Ectodermal cell (in vitro differentiated cells): ENCODE data around the gene PTN.
"Not testable (repeated sequence)": the region's sequence is repeated elsewhere in the genome, so short reads cannot be mapped to it uniquely, and the experiment has no call there.

ENCODE experiments used
- H3K27ac ChIP-seq: 2 replicates; pipeline ENCODE4 v1.7.0; 2013; ENCODE audit warnings: mild to moderate bottlenecking, low read depth, low read length; ENCODE audit not compliant: insufficient read depth, poor library complexity, severe bottlenecking
- H3K27me3 ChIP-seq: 2 replicates; pipeline ENCODE4 v1.7.0; 2013; ENCODE audit warnings: mild to moderate bottlenecking, low read length; ENCODE audit not compliant: insufficient read depth, control insufficient read depth, poor library complexity, severe bottlenecking
- H3K36me3 ChIP-seq: one replicate; pipeline ENCODE4 v1.7.0; 2013; ENCODE audit warnings: low read length; ENCODE audit not compliant: control insufficient read depth, insufficient read depth
- H3K4me1 ChIP-seq: one replicate; pipeline ENCODE4 v1.7.0; 2013; ENCODE audit warnings: low read length; ENCODE audit not compliant: control insufficient read depth, insufficient read depth
- H3K4me3 ChIP-seq: 2 replicates; pipeline ENCODE4 v1.7.0; 2013; ENCODE audit warnings: low read depth, low read length, control low read depth; ENCODE audit not compliant: insufficient read depth
- H3K9me3 ChIP-seq: 2 replicates; pipeline ENCODE4 v1.7.0; 2013; ENCODE audit warnings: mild to moderate bottlenecking, low read length, moderate library complexity; ENCODE audit not compliant: control insufficient read depth
- WGBS, 2 experiments: methylation state at CpG; one replicate each; pipeline ENCODE4 v1.1.7; 2013; ENCODE audit warnings: missing lambda C conversion rate in 2 of 2; 5-methylcytosine and 5-hydroxymethylcytosine counted together

The PTN gene

GRCh38 chr7:137272249-137272648 is 71.3 kb downstream of the PTN start:
- H3K36me3 ChIP-seq, result no peaks in the 10 kb centered on the region
- H3K9me3 ChIP-seq, result no peaks in the 10 kb centered on the region
- no peaks in the 10 kb centered on the region for H3K4me1 ChIP-seq
- WGBS, 2 experiments, result 95% methylated on average over 5 of the region's 5 CpGs
- H3K27me3 ChIP-seq, result no peaks in the 10 kb centered on the region
- no peak overlapping the region for H3K4me3 ChIP-seq
- no peak overlapping the region for H3K27ac ChIP-seq

DNA sequence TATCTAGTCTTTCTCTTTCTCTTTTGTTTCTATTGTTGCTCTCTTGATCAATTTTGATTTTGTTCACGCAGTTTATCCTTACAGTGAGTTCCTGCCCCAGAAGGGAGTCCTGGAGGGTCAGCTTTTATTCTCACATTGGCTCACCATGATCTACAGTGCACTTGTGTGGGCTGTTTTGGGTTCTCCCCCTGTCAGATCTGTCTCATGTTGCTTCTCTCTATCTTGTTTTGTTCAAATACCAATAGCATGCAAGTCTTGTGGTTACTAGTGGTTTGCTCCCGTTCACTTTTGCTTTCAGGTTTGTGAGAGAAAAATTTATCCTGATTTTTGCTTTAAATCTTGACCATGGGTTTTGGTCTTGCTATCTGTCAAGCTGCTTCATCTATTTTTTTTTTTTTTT is 74.3 kb downstream of the PTN start:
- no peaks in the 10 kb centered on the region for H3K4me1 ChIP-seq
- WGBS, 2 experiments, result 90 to 93% methylated on average over 2 of the region's 2 CpGs
- H3K36me3 ChIP-seq, result no peaks in the 10 kb centered on the region
- H3K4me3 ChIP-seq, result no peak overlapping the region
- no peak overlapping the region for H3K27ac ChIP-seq
- H3K9me3 ChIP-seq, result no peaks in the 10 kb centered on the region
- no peaks in the 10 kb centered on the region for H3K27me3 ChIP-seq

DNA sequence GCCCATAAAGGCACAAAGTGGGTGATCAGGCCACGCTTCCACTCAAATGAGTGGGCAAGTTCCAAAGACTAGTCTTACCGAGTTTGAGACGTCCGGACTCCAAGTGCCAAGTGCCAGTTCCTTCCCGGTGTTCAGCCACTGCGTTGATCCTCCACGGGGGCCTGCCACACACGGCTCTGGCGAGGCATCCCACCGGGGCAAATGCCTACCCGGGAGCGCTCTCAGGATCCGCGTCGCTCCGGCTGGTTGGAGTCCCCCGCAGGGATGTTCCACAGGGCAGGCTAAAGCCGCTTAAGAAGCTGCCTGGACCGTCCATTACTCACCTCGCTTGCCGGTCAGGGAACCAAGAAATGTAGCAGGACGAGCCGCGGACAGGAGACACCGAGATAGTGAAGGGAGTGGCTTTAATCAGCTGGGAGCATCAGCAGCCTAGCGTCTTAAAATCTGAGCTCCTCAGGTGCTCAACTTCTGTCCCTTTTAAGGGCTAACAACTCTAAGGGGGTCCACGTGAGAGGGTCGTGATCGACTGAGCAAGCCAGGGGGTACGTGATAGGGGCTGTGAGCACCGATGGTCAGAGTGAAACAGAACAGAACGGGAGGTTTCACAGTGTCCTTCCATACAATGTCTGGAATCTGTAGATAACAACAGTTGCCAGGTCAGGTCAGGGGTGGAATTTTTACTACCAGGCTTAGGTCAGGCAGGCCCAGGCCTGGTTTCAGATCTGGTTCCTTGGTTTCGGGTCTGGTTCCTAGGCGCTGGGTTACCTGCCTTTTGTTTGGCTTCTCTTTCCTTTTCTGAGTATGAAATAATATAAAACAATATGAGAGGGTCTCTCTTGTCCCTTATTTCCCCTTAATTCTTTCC is 75.3 kb downstream of the PTN start:
- H3K9me3 ChIP-seq, H3K27ac ChIP-seq, H3K27me3 ChIP-seq, H3K4me1 ChIP-seq, H3K36me3 ChIP-seq, H3K4me3 ChIP-seq: not testable (repeated sequence)
- 96% methylated on average over 32 to 34 of the region's 34 CpGs for WGBS, 2 experiments

DNA sequence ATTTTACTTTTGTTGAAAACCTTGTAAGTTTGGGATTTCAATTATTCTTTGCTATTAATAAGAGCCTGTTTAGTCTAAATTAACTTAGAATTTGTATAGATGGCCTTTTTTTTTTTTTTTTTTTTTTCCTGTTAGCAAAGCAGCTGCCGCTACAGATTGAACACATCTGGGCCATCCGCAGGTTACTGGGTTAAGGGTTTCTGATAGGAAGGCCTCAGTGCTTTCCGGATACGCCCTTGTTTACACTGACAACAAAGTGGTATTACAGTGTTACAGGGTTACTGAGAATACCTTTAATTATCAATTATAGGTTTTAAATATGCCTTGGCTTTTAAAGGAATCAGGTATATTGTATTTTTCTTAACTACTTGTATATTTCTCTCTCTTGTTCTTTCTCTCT is 76.8 kb downstream of the PTN start:
- Histone ChIP-seq H3K9me3 (no peaks in the 10 kb centered on the region), H3K36me3 (no peaks in the 10 kb centered on the region), H3K27me3 (no peaks in the 10 kb centered on the region), H3K4me1 (no peaks in the 10 kb centered on the region), H3K4me3 (no peak overlapping the region), H3K27ac (no peak overlapping the region)
- 84 to 93% methylated on average over 3 to 4 of the region's 4 CpGs for WGBS, 2 experiments

DNA sequence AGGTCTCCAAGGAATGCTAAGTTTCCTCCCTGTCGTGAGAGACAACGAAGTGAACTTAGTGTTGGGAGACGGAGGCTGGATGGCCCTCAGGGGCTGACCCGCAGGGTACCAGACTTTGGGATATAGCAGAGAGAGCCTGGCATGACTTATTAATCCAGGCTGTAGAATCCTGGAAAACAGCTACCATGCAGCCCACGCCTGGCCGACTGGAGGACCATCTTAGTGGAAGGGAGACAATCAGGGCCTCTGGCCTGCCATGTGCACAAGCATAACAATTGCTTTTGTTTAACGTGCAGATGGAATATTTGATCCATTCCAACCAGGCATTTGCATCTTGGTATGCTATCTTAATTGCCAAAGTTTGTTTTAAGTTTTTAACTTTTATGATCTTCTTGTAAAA is 78.1 kb downstream of the PTN start:
- H3K9me3 ChIP-seq, result not testable (repeated sequence)

DNA sequence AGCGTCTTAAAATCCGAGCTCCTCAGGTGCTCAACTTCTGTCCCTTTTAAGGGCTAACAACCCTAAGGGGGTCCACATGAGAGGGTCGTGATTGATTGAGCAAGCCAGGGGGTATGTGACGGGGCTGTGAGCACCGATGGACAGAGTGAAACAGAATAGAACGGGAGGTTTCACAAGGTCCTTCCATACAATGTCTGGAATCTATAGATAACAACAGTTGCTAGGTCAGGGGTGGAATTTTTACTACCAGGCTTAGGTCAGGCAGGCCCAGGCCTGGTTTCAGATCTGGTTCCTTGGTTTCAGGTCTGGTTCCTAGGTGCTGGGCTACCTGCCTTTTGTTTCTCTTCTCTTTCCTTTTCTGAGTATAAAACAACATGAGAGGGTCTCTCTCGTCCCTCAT is 80.9 kb downstream of the PTN start:
- 90 to 96% methylated on average over 7 of the region's 7 CpGs for WGBS, 2 experiments
- no peaks in the 10 kb centered on the region for H3K4me1 ChIP-seq
- no peaks in the 10 kb centered on the region for H3K9me3 ChIP-seq
- no peaks in the 10 kb centered on the region for H3K27me3 ChIP-seq
- no peak overlapping the region for H3K4me3 ChIP-seq
- no peaks in the 10 kb centered on the region for H3K36me3 ChIP-seq
- H3K27ac ChIP-seq, result no peak overlapping the region

More for the DNA sequence above, 78.1 kb downstream of the PTN start:
- H3K36me3 ChIP-seq, H3K27ac ChIP-seq, H3K4me3 ChIP-seq, H3K4me1 ChIP-seq, H3K27me3 ChIP-seq: not testable (repeated sequence)
- 87 to 90% methylated on average over 7 of the region's 7 CpGs for WGBS, 2 experiments

GRCh38 chr7:137258552-137258951 is 85.0 kb downstream of the PTN start:
- H3K9me3 ChIP-seq, result no peaks in the 10 kb centered on the region
- H3K27me3 ChIP-seq, result no peaks in the 10 kb centered on the region
- no peak overlapping the region for H3K27ac ChIP-seq
- no peak overlapping the region for H3K4me3 ChIP-seq
- WGBS, 2 experiments, result 93 to 100% methylated on average over 1 to 2 of the region's 2 CpGs
- no peaks in the 10 kb centered on the region for H3K4me1 ChIP-seq
- H3K36me3 ChIP-seq, result no peaks in the 10 kb centered on the region

DNA sequence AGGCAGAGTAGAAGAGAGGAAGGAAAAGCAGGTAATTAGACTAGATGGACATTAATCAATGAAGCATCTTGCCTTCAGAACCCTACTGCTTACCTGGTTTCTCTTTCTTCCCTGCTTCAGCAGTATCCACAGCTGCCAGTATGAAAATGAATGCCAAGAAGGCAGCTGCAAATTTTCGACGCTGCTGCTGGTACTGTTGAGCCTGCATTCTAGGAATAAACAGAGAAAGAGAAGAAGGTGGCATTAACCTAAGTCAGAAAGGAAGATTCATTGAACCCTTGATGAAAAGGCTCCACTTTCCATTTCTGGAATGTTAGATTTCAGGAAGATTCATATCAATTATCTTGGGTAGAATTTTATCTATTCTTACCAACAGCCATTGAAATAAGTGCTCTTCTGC is 88.8 kb downstream of the PTN start:
- H3K4me1 ChIP-seq, result no peaks in the 10 kb centered on the region
- H3K36me3 ChIP-seq, result peaks cover 4% of the 10 kb centered on the region
- no peaks in the 10 kb centered on the region for H3K9me3 ChIP-seq
- H3K27ac ChIP-seq, result no peak overlapping the region
- H3K4me3 ChIP-seq, result no peak overlapping the region
- no peaks in the 10 kb centered on the region for H3K27me3 ChIP-seq
- WGBS, 2 experiments, result 87 to 93% methylated on average over 2 of the region's 2 CpGs

GRCh38 chr7:137245890-137246289 is 97.6 kb downstream of the PTN start:
- no peak overlapping the region for H3K4me3 ChIP-seq
- WGBS, 2 experiments, result 92 to 100% methylated on average over 1 of the region's 2 CpGs
- H3K4me1 ChIP-seq, result no peaks in the 10 kb centered on the region
- no peak overlapping the region for H3K27ac ChIP-seq
- no peaks in the 10 kb centered on the region for H3K36me3 ChIP-seq
- no peaks in the 10 kb centered on the region for H3K27me3 ChIP-seq
- no peaks in the 10 kb centered on the region for H3K9me3 ChIP-seq

DNA sequence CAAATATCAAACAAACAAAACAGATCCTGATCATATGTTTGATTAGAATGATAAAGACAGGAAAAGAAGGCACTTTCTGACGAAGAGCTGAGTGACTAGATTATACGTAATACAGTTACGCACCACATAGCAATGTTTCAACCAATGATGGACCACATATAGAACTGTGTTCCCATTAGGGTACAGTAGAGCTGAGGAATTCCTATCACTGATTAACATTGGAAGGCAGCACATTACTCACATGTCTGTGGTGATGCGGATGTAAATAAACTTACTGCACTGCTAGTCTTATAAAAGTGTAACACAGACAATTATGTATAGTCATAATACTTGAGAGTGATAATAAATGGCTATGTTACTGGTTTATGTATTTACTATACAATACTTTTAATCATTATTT is 98.3 kb downstream of the PTN start:
- H3K36me3 ChIP-seq, result peaks cover 3% of the 10 kb centered on the region
- H3K4me3 ChIP-seq, result no peak overlapping the region
- H3K27ac ChIP-seq, result no peak overlapping the region
- no peaks in the 10 kb centered on the region for H3K27me3 ChIP-seq
- WGBS, 2 experiments, result 100% methylated on average over 3 to 4 of the region's 4 CpGs
- H3K4me1 ChIP-seq, result no peaks in the 10 kb centered on the region
- no peaks in the 10 kb centered on the region for H3K9me3 ChIP-seq
